ENCODE data around the gene ITGAL. TPM values are rescaled to one million over a fixed set of nuclear protein-coding genes. Genes with fewer than 3 reads are reported as not detected.
"Not testable (repeated sequence)": the region's sequence is repeated elsewhere in the genome, so short reads cannot be mapped to it uniquely, and the experiment has no call there.

Gene ITGAL
- total RNA-seq, 4 donors from 2014 or later = 1.5 to 20.2 (median 6.3) TPM

DNA sequence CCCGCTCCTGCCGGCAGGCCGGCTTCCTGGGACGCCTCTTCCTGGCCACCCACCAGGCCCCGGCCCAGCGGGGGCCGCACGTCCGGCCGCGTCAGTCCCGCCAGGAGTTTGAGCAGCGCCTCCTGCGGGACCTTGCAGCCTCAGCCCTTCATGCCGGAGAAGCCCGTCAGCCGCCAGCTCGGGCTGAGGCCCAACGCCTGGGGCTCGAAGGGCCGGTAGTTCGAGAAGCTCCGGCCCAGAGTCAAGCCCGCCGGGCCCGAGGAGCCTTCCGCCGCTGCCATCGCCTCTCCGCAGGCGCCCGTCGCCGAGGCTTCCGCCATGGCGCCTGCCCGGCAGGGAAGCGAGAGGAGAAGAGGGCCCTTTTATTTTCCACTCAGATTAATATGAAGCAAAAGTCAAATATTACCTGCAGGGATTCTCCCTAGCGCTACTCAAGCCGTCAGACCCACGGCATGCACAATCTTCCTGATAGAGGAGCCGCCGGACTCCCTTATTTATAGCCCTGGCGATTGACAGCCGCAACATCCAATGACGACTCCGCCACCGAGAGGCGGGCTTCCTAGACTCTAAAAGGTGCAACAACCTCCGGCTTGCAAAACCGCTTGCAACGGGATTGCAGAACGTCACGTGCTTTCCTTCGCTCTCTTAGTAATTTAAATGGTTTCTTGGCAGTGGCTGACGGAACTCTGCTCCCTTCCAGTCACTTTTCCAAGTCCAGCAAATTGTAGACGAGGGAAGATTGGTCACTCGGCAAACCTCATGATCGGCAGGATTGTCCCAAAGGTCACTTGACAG lies 26.9 kb upstream of the ITGAL start, which contains the start of gene SEPHS2:
TSS of gene SEPHS2 (minus strand) at position 467 of the 795 bp plus-strand sequence. CDS start at position 320, 147 bp downstream.
- DNase-seq (ENCODE audit: low spot score) = peak; percentile 100
- no peak for TF ChIP-seq CTCF (IDR thresholded peaks at IDR 0.05)
- peak; percentile 97 for ATAC-seq (ENCODE audit: low FRiP score)

- DNase-seq (ENCODE audit: low spot score) = no peak
- no peak for TF ChIP-seq CTCF (IDR thresholded peaks at IDR 0.05)
- ATAC-seq (ENCODE audit: low FRiP score) = no peak
Observed at GRCh38 chr16:30446203-30446595, 26.3 kb upstream of the ITGAL start.

DNA sequence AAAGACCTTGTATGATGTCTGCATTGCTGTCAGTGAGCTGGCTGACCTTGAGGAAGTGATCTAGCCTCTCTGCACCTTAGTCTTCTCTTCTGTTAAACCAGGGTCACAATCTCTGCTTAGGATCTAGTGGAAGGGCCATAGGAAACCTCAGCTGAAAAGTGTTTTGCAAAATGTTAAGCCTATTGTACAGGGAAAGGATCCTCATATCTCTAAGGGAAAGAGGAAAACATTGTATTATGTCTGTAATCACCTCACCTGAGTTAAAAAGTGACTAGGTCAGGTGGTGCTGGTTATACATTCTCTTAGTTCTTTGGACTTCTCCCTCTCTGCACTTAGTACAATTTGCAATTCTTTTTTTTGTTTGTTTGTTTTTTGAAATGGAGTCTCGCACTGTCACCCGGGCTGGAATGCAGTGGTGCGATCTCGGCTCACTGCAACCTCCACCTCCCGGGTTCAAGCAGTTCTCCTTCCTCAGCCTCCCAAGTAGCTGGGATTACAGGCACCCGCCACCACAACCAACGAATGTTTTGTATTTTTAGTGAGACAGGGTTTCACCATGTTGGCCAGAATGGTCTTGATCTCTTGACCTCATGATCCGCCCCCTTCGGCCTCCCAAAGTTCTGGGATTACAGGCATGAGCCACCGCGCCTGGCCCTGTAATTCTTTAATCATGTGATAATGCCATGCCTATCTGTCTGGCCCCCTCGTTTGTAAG lies 24.9 kb upstream of the ITGAL start:
- DNase-seq (ENCODE audit: low spot score) = no peak
- ATAC-seq (ENCODE audit: low FRiP score) = no peak
- TF ChIP-seq CTCF (IDR thresholded peaks at IDR 0.05) = no peak

DNA sequence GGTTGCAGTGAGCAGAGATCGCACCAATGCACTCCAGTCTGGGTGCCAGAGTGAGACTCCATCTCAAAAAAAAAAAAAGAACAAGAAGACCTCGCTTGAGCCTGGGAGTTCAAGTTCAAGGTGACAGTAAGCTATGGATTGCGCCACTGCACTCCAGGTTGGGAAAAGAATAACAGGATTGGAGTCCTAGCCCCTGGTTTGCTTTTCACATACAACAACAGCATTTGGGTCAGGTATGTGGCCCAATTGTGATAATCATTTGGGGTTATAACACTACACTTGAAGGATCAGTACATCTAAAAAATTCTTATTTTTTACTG lies 23.5 kb upstream of the ITGAL start:
- ATAC-seq (ENCODE audit: low FRiP score) (no peak), DNase-seq (ENCODE audit: low spot score) (no peak)
- TF ChIP-seq CTCF (IDR thresholded peaks at IDR 0.05) = no peak

DNA sequence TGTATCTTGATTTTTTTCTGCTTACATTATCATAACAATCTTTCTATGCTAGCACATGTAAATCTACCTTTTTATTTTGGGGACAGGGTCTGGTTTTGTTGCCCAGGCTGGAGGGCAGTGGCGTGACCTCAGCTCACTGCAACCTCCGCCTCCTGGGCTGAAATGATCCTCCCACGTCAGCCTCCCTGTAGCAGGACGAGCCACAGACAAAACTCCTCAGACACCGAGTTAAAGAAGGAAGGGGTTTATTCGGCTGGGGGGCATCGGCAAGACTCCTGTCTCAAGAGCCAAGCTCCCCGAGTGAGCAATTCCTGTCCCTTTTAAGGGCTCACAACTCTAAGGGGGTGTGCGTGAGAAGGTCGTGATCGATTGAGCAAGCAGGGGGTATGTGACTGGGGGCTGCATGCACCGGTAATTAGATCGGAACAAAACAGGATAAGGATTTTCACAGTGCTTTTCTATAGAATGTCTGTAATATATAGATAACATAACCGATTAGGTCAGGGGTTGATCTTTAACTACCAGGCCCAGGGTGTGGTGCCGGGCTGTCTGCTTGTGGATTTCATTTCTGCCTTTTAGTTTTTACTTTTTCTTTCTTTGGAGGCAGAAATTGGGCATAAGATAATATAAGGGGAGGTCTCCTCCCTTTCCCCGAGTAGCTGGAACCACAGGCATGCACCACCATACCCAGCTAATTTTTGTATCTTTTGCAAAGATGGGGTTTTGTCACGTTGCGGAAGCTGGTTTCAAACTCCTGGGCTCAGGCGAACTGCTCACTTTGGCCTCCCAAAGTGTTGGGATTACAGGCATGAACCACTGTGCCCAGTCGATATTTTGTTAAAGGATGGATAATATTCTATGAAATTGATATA lies 19.6 kb upstream of the ITGAL start:
- not testable (repeated sequence) for DNase-seq (ENCODE audit: low spot score); ATAC-seq (ENCODE audit: low FRiP score)

GRCh38 chr16:30456302-30456701 lies 16.2 kb upstream of the ITGAL start:
- no peak for TF ChIP-seq CTCF (IDR thresholded peaks at IDR 0.05)
- DNase-seq (ENCODE audit: low spot score) = no peak
- ATAC-seq (ENCODE audit: low FRiP score) = no peak

DNA sequence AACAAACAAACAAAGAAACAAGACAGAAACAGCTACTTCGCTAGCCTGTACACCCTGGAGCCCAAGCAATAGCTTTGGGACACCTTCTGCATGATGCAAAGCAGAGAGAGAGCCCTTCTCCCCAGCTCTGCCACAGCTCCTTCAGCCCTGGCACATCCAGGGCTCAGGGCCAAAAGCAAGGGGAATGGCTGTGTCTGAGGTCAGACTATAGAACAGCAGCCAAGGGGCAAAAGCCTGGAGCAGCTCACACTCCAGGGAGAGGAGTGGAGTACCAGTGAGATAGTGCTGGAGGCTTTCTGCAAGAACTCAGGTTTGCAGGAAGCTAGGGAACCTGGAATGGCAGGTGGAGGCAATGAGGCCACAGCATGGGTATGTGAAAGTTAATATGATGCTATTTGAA lies 15.3 kb upstream of the ITGAL start:
- TF ChIP-seq CTCF (IDR thresholded peaks at IDR 0.05) = no peak
- ATAC-seq (ENCODE audit: low FRiP score) = no peak
- no peak for DNase-seq (ENCODE audit: low spot score)
